Tibial artery (tissue), 4 donors: ENCODE data around the gene VWA7.

Experiments
- DNase-seq, 2 donors: peaks; one replicate each; pipeline ENCODE4 v3.0.0-alpha.2; 2019
- H3K27ac ChIP-seq, 2 donors: fragments of 200-600 bp; sonication (generic) in 1 of 2; 1 replicate in 1 of 2; 2 replicates in 1 of 2; pipeline ENCODE4 v1.5.1; 2018 to 2019; ENCODE audit warnings: mild to moderate bottlenecking in 1 of 2
- H3K27me3 ChIP-seq, 2 donors: fragments of 200-600 bp; sonication (generic) in 1 of 2; one replicate each; pipeline versions ENCODE4 v1.5.1 to v1.6.0; 2016 to 2019
- H3K36me3 ChIP-seq, 3 donors: fragments of 200-600 bp; sonication (generic) in 2 of 3; one replicate each; pipeline ENCODE4 v1.5.1; 2016 to 2019; ENCODE audit warnings: mild to moderate bottlenecking in 2 of 3
- H3K4me1 ChIP-seq, 4 donors: fragments of 200-600 bp; sonication (generic) in 2 of 4; 1 replicate in 3 of 4; 2 replicates in 1 of 4; pipeline ENCODE4 v1.5.1; 2016 to 2019
- H3K4me3 ChIP-seq, 2 donors: fragments of 200-600 bp; sonication (generic) in 1 of 2; 1 replicate in 1 of 2; 2 replicates in 1 of 2; pipeline ENCODE4 v1.5.1; 2018 to 2019; ENCODE audit warnings: mild to moderate bottlenecking in 2 of 2
- H3K9me3 ChIP-seq, 3 donors: fragments of 200-600 bp; sonication (generic) in 1 of 3; one replicate each; pipeline ENCODE4 v1.5.1; 2016 to 2019
- CTCF ChIP-seq, 2 experiments: fragments of 200-600 bp in 1 of 2; fragments of 450-650 bp in 1 of 2; IDR thresholded peaks; one replicate each; pipeline ENCODE4 v1.5.1; 2017 to 2019; ENCODE audit warnings: antibody characterized with exemption in 2 of 2, mild to moderate bottlenecking in 1 of 2, moderate library complexity in 1 of 2
- intact Hi-C: fragments of 100-400 bp; cut with DNase I; formaldehyde crosslinking; loops from one replicate; pipeline ENCODE4 v1.15.0; 2023; ENCODE audit warnings: low total_unique reads

VWA7 gene

GRCh38 chr6:31778999-31779885 lies 2.1 kb upstream of the VWA7 start:
- Histone ChIP-seq H3K4me3 (no peak overlapping the region), H3K27me3 (no peaks in the 10 kb centered on the region), H3K9me3 (no peaks in the 10 kb centered on the region), H3K27ac (no peak overlapping the region), H3K4me1 (peaks cover 0 to 12% (median 8%) of the 10 kb centered on the region in 4 donors), H3K36me3 (peaks cover 38 to 64% (median 62%) of the 10 kb centered on the region in 3 donors)
- no peak for DNase-seq
- no peak for TF ChIP-seq CTCF (IDR thresholded peaks at IDR 0.05)
- intact Hi-C loops: no loop called here

- peaks cover 0 to 12% (median 8%) of the 10 kb centered on the region in 4 donors for H3K4me1 ChIP-seq
- intact Hi-C loops: no loop called here
Observed at GRCh38 chr6:31778193-31778592, 1.1 kb upstream of the VWA7 start.

GRCh38 chr6:31777667-31778050 lies 531 bp upstream of the VWA7 start:
- Histone ChIP-seq H3K4me3 (no peak overlapping the region), H3K27ac (no peak overlapping the region), H3K36me3 (peaks cover 27 to 50% (median 46%) of the 10 kb centered on the region in 3 donors), H3K9me3 (no peaks in the 10 kb centered on the region), H3K27me3 (no peaks in the 10 kb centered on the region), H3K4me1 (peaks cover 0 to 12% (median 8%) of the 10 kb centered on the region in 4 donors)
- intact Hi-C loops: no loop called here
- no peak for DNase-seq
- TF ChIP-seq CTCF (IDR thresholded peaks at IDR 0.05): no peak

More at GRCh38 chr6:31778193-31778592, 1.1 kb upstream of the VWA7 start:
- Histone ChIP-seq H3K27ac (no peak overlapping the region), H3K36me3 (peaks cover 27 to 55% (median 52%) of the 10 kb centered on the region in 3 donors), H3K9me3 (no peaks in the 10 kb centered on the region), H3K27me3 (no peaks in the 10 kb centered on the region), H3K4me3 (no peak overlapping the region)
- no peak for TF ChIP-seq CTCF (IDR thresholded peaks at IDR 0.05)
- DNase-seq: no peak

- Histone ChIP-seq H3K4me3 (no peak overlapping the region), H3K27ac (no peak overlapping the region)
- intact Hi-C loops: no loop called here
Observed at GRCh38 chr6:31776485-31776988, 591 bp downstream of the VWA7 start.

More at GRCh38 chr6:31776485-31776988, 591 bp downstream of the VWA7 start:
- H3K27me3 ChIP-seq: no peaks in the 10 kb centered on the region
- TF ChIP-seq CTCF (IDR thresholded peaks at IDR 0.05): no peak
- DNase-seq: no peak
- no peaks in the 10 kb centered on the region for H3K9me3 ChIP-seq
- H3K36me3 ChIP-seq: peaks cover 21 to 39% (median 35%) of the 10 kb centered on the region in 3 donors
- peaks cover 0 to 12% (median 8%) of the 10 kb centered on the region in 4 donors for H3K4me1 ChIP-seq
